PC-9 (cell line): ENCODE results near the gene EEA1. TPM values are rescaled to one million over a fixed set of nuclear protein-coding genes. Genes with fewer than 3 reads are reported as not detected.

Source experiments
- BruUV-seq: library from RNA; stranded (reverse); fragments of 400-500 nt; replicated peaks from 2 replicates; lab custom pipeline; 2021; lab: Mats Ljungman, UMichigan
- CTCF ChIA-PET: fragments of 300-600 bp; sonication (Branson Sonifier 250); formaldehyde crosslinking; loops from one replicate; lab custom pipeline; 2022; ENCODE audit warnings: antibody characterized with exemption; lab: Charles Lee
- POLR2A ChIA-PET: fragments of 300-600 bp; sonication (Branson Sonifier 250); formaldehyde crosslinking; loops from one replicate; lab custom pipeline; 2022; ENCODE audit warnings: antibody characterized with exemption; ENCODE audit not compliant: unreplicated experiment; lab: Charles Lee
- DNase-seq, 2 experiments: peaks; one replicate each; pipeline versions ENCODE4 v3.0.0 to v3.0.0-alpha.2; 2015 to 2022; ENCODE audit warnings: mixed read lengths in 1 of 2
- H2AFZ ChIP-seq: fragments of 200-600 bp; sonication (generic); 2 replicates; pipeline ENCODE4 v1.8.1; 2017; ENCODE audit warnings: antibody characterized with exemption
- H3F3A ChIP-seq: fragments of 200-600 bp; sonication (generic); 2 replicates; pipeline ENCODE4 v1.8.1; 2017; ENCODE audit warnings: antibody characterized with exemption, mild to moderate bottlenecking, low read depth; ENCODE audit not compliant: insufficient read depth
- H3K27ac ChIP-seq: fragments of 200-600 bp; sonication (generic); 2 replicates; pipeline ENCODE4 v1.6.1; 2016; ENCODE audit warnings: mixed run types
- H3K27me3 ChIP-seq: fragments of 200-600 bp; sonication (generic); 2 replicates; pipeline ENCODE4 v1.6.1; 2016; ENCODE audit warnings: low read depth, mixed run types; ENCODE audit not compliant: insufficient read depth
- H3K36me3 ChIP-seq: fragments of 200-600 bp; sonication (generic); 2 replicates; pipeline ENCODE4 v1.6.1; 2016; ENCODE audit warnings: low read depth, mixed run types
- H3K4me1 ChIP-seq: fragments of 200-600 bp; sonication (generic); replicated peaks from 2 replicates; pipeline ENCODE4 v1.6.1; 2016; ENCODE audit warnings: mixed run types; ENCODE audit not compliant: insufficient read depth
- H3K4me2 ChIP-seq: fragments of 200-600 bp; sonication (generic); 2 replicates; pipeline ENCODE4 v1.6.1; 2017; ENCODE audit warnings: mixed run types
- H3K4me3 ChIP-seq: fragments of 200-600 bp; sonication (generic); 2 replicates; pipeline ENCODE4 v1.6.1; 2016; ENCODE audit warnings: mixed run types
- H3K79me2 ChIP-seq: fragments of 200-600 bp; sonication (generic); 2 replicates; pipeline ENCODE4 v1.6.1; 2017; ENCODE audit warnings: low read depth, mixed run types
- H3K9me2 ChIP-seq: fragments of 200-600 bp; sonication (generic); 2 replicates; pipeline ENCODE4 v1.8.1; 2017; ENCODE audit warnings: mild to moderate bottlenecking; ENCODE audit not compliant: insufficient read depth
- H3K9me3 ChIP-seq: fragments of 200-600 bp; sonication (generic); 2 replicates; pipeline ENCODE4 v1.8.1; 2016; ENCODE audit warnings: low read depth; ENCODE audit not compliant: insufficient read depth
- H4K20me1 ChIP-seq: fragments of 200-600 bp; sonication (generic); 2 replicates; pipeline ENCODE4 v1.8.1; 2017; ENCODE audit not compliant: insufficient read depth
- EZH2 ChIP-seq: fragments of 200-600 bp; sonication (generic); IDR thresholded peaks from 2 replicates; pipeline ENCODE4 v1.8.0; 2017; ENCODE audit warnings: antibody characterized with exemption, low read depth
- intact Hi-C: fragments of 100-400 bp; cut with micrococcal nuclease; formaldehyde crosslinking; loops from one replicate; pipeline ENCODE4 v1.10.0; 2022; ENCODE audit not compliant: unreplicated experiment
- total RNA-seq: library from RNA; stranded (reverse); gene quantifications from 2 replicates; pipeline ENCODE4 v1.2.3, GENCODE V29; 2021
- TF ChIP-seq, protein P1 (sequence below): fragments of 200-600 bp; sonication (generic); conservative IDR thresholded peaks from 2 replicates; pipeline ENCODE4 v1.6.1; 2017; ENCODE audit warnings: mixed run types, antibody characterized with exemption, mild to moderate bottlenecking, moderate library complexity

The EEA1 gene
- total RNA-seq, 1 experiment from 2014 or later: 15.7 TPM

DNA sequence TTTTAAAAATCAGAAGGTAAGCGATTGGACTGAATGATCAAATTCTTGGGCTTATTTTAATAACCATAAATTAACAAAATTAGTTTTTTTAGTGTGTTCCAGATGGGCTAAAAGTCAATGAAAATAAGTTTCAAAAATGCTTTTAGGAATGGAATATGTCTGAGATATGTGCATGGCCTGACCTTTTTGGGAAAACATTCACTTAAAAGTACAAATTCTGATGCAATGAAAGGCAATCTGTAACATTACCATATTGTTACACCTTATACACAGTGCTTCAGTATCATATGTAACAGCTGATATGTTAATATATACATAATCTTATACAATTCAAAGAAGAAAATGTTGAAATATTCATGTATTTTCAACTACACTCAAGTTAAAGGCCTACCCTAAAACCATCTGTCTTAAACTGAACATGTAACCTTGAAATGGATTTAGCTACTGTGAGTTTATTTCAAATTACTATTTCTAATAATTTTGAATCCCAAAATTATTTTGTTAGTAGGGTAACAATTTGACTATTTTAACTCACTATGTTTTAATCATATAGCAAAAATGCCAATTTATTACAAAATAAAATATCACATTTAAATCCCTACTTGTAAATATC lies 84.8 kb downstream of the EEA1 start:
- H3K4me1 ChIP-seq: no peaks in the 10 kb centered on the region
- no peaks in the 10 kb centered on the region for H3K79me2 ChIP-seq
- H3K36me3 ChIP-seq: no peaks in the 10 kb centered on the region
- ChIA-PET POLR2A (interaction anchor here (0.7 kb wide), 1 partner anchor 1416 kb away, joined by 3 read pairs; no protein-coding TSS in a partner anchor), CTCF (no interaction called here)
- H3K9me2 ChIP-seq: no peaks in the 10 kb centered on the region
- H3K27me3 ChIP-seq: no peaks in the 10 kb centered on the region
- TF ChIP-seq EZH2: no peak
- TF ChIP-seq, protein P1, sequence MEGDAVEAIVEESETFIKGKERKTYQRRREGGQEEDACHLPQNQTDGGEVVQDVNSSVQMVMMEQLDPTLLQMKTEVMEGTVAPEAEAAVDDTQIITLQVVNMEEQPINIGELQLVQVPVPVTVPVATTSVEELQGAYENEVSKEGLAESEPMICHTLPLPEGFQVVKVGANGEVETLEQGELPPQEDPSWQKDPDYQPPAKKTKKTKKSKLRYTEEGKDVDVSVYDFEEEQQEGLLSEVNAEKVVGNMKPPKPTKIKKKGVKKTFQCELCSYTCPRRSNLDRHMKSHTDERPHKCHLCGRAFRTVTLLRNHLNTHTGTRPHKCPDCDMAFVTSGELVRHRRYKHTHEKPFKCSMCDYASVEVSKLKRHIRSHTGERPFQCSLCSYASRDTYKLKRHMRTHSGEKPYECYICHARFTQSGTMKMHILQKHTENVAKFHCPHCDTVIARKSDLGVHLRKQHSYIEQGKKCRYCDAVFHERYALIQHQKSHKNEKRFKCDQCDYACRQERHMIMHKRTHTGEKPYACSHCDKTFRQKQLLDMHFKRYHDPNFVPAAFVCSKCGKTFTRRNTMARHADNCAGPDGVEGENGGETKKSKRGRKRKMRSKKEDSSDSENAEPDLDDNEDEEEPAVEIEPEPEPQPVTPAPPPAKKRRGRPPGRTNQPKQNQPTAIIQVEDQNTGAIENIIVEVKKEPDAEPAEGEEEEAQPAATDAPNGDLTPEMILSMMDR: no peak
- DNase-seq: no peak
- H3K4me2 ChIP-seq: no peak overlapping the region
- no peaks in the 10 kb centered on the region for H3K9me3 ChIP-seq
- 0 out of 2 replicates have a peak overlapping the region, but pooled peaks have one; percentile 24 for H3K27ac ChIP-seq
- no peaks in the 10 kb centered on the region for H4K20me1 ChIP-seq
- BruUV-seq: no TSS peak
- 0 out of 2 replicates have a peak, but pooled peaks cover under 1% of the 10 kb centered on the region for H3F3A ChIP-seq
- intact Hi-C loops: no loop called here
- no peak overlapping the region for H2AFZ ChIP-seq
- H3K4me3 ChIP-seq: no peak overlapping the region

DNA sequence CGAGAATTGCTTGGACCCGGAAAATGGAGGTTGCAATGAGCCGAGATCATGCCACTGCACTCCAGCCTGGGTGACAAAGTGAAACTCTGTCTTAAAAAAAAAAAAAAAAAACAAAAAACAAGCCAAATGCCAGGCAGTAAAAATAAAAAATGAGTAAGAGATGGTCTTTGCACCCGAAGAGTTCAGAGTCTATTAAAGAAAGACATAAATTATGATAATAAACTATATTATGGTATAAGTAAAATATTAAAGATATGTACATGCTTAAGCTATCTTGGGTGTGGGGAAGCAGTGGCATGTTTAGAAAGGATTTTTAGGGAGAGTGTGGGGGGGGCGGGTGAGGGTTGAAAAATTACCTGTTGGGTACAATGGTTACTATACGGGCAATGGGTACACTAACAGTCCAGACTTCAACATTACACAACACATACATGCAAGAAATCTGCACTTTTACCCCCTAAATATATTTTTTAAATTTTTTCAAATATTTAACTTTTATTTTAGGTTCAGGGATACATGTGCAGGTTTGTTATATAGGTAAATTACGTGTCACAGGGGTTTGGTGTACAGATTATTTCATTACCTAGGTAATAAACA lies 99.3 kb downstream of the EEA1 start:
- H3K4me3 ChIP-seq: no peak overlapping the region
- no peaks in the 10 kb centered on the region for H3F3A ChIP-seq
- H3K4me1 ChIP-seq: no peaks in the 10 kb centered on the region
- intact Hi-C loops: loop anchor here (2.0 kb wide), 1 partner anchor 157 kb away; no protein-coding TSS in a partner anchor
- no peak for DNase-seq
- POLR2A ChIA-PET: no interaction called here
- BruUV-seq: no TSS peak
- no peaks in the 10 kb centered on the region for H3K9me2 ChIP-seq
- no peak overlapping the region for H2AFZ ChIP-seq
- no peaks in the 10 kb centered on the region for H4K20me1 ChIP-seq
- H3K4me2 ChIP-seq: no peak overlapping the region
- TF ChIP-seq EZH2: no peak
- TF ChIP-seq, protein P1: no peak
- no peaks in the 10 kb centered on the region for H3K79me2 ChIP-seq
- CTCF ChIA-PET: no interaction called here
- no peaks in the 10 kb centered on the region for H3K9me3 ChIP-seq
- H3K36me3 ChIP-seq: no peaks in the 10 kb centered on the region; the same call in 1 of the 2 replicates
- H3K27me3 ChIP-seq: no peaks in the 10 kb centered on the region
- H3K27ac ChIP-seq: no peak overlapping the region

DNA sequence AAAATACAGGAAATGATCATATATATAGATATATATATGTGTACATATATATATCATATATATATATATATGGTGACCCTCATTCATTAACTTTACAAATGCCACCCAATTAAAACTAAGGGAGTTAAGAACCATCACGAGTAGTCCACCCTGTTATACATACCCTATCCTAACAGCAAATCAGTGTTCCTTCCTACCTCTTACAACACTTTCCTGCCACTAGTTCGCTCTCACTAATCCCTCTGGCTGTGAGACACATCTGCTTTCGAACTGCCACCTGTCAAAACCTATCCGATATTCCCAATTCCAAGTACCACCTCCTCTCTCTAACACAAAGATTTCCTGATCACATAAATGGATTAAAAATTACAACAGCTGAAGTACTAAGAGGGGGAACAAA lies 100.5 kb downstream of the EEA1 start:
- POLR2A ChIA-PET: no interaction called here
- H3K36me3 ChIP-seq: no peaks in the 10 kb centered on the region; the same call in 1 of the 2 replicates
- no peaks in the 10 kb centered on the region for H3K9me2 ChIP-seq
- no TSS peak for BruUV-seq
- H4K20me1 ChIP-seq: no peaks in the 10 kb centered on the region
- H2AFZ ChIP-seq: no peak overlapping the region
- no peak overlapping the region for H3K27ac ChIP-seq
- intact Hi-C loops: loop anchor here (2.0 kb wide), 1 partner anchor 158 kb away; no protein-coding TSS in a partner anchor
- no peak for DNase-seq
- H3K4me3 ChIP-seq: no peak overlapping the region
- no peaks in the 10 kb centered on the region for H3K4me1 ChIP-seq
- H3K79me2 ChIP-seq: no peaks in the 10 kb centered on the region
- H3F3A ChIP-seq: no peaks in the 10 kb centered on the region
- CTCF ChIA-PET: no interaction called here
- TF ChIP-seq, protein P1: no peak
- TF ChIP-seq EZH2: no peak
- H3K4me2 ChIP-seq: no peak overlapping the region
- H3K9me3 ChIP-seq: no peaks in the 10 kb centered on the region
- H3K27me3 ChIP-seq: no peaks in the 10 kb centered on the region
